Tibial nerve (tissue), 4 donors: ENCODE data around the gene TENM3. TPM values are rescaled to one million over a fixed set of nuclear protein-coding genes. Genes with fewer than 3 reads are reported as not detected.

Experiments
- DNase-seq, 2 donors: peaks; one replicate each; pipeline ENCODE4 v3.0.0-alpha.2; 2019; ENCODE audit warnings: low spot score in 2 of 2
- H3K27ac ChIP-seq, 4 donors: fragments of 200-600 bp; sonication (generic) in 3 of 4; one replicate each; pipeline ENCODE4 v1.5.1; 2017 to 2019; ENCODE audit warnings: mild to moderate bottlenecking in 1 of 4
- H3K27me3 ChIP-seq, 2 donors: fragments of 200-600 bp; sonication (generic) in 1 of 2; one replicate each; pipeline versions ENCODE4 v1.5.1 to v1.6.0; 2017 to 2019
- H3K36me3 ChIP-seq, 3 donors: fragments of 200-600 bp; sonication (generic); one replicate each; pipeline ENCODE4 v1.5.1; 2018 to 2019
- H3K4me1 ChIP-seq, 4 donors: fragments of 200-600 bp; sonication (generic) in 3 of 4; one replicate each; pipeline ENCODE4 v1.5.1; 2017 to 2019
- H3K4me3 ChIP-seq, 4 donors: fragments of 200-600 bp; sonication (generic) in 3 of 4; one replicate each; pipeline ENCODE4 v1.5.1; 2017 to 2019; ENCODE audit warnings: mild to moderate bottlenecking in 1 of 4, moderate library complexity in 1 of 4
- H3K9me3 ChIP-seq, 4 donors: fragments of 200-600 bp; sonication (generic) in 3 of 4; one replicate each; pipeline ENCODE4 v1.5.1; 2017 to 2019
- EP300 ChIP-seq, 2 donors: sonication (generic); formaldehyde crosslinking; IDR thresholded peaks; one replicate each; pipeline ENCODE4 v1.6.1; 2017; ENCODE audit warnings: antibody characterized with exemption in 2 of 2, mild to moderate bottlenecking in 1 of 2
- POLR2A ChIP-seq, 2 donors: fragments of 450-650 bp; IDR thresholded peaks; one replicate each; pipeline ENCODE4 v1.6.1; 2017; ENCODE audit warnings: antibody characterized with exemption in 2 of 2, mild to moderate bottlenecking in 2 of 2, moderate library complexity in 2 of 2
- WGBS, 2 donors: methylation state at CpG; one replicate each; pipeline ENCODE4 v1.1.5; 2018; 5-methylcytosine and 5-hydroxymethylcytosine counted together
- total RNA-seq, 4 donors: library from RNA; depleted of rRNA; stranded (reverse); fragments of >200 nt; gene quantifications; one replicate each; pipeline ENCODE4 v1.1.0, GENCODE V29; 2016
- TF ChIP-seq, protein P1 (sequence below), 5 experiments: fragments of 200-600 bp in 3 of 5; fragments of 450-650 bp in 2 of 5; sonication (generic) in 3 of 5; IDR thresholded peaks; one replicate each; pipeline ENCODE4 v1.5.1; 2016 to 2019; ENCODE audit warnings: antibody characterized with exemption in 5 of 5, mild to moderate bottlenecking in 3 of 5, moderate library complexity in 2 of 5

The TENM3 gene
- total RNA-seq, 4 donors from 2014 or later: 19.0 to 60.5 (median 29.4) TPM

DNA sequence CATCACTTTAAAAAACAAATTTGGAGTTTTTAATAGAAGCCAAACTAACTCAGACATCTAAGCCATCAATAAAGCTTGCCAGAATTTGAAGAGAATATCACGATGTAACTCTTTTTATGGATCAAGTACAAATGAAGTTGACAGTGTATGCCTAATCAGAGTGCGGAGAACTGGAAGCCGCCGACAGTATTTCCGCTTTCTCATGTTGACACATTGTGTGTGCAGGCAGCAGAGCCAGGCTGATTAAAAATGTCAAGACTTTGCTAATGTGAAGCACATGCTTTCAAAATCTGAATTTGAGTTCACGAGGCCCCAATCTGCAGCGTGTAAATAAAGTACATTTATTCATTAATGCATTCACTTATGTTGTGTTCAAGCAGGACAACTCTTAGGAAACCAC is 161.2 kb downstream of the TENM3 start:
- Histone ChIP-seq H3K4me1 (no peaks in the 10 kb centered on the region), H3K27ac (no peak overlapping the region), H3K4me3 (no peak overlapping the region), H3K36me3 (no peaks in the 10 kb centered on the region), H3K9me3 (no peaks in the 10 kb centered on the region), H3K27me3 (no peaks in the 10 kb centered on the region)
- DNase-seq: no peak
- TF ChIP-seq POLR2A (IDR thresholded peaks at IDR 0.05) (no peak), EP300 (IDR thresholded peaks at IDR 0.05) (no peak)
- TF ChIP-seq, protein P1, sequence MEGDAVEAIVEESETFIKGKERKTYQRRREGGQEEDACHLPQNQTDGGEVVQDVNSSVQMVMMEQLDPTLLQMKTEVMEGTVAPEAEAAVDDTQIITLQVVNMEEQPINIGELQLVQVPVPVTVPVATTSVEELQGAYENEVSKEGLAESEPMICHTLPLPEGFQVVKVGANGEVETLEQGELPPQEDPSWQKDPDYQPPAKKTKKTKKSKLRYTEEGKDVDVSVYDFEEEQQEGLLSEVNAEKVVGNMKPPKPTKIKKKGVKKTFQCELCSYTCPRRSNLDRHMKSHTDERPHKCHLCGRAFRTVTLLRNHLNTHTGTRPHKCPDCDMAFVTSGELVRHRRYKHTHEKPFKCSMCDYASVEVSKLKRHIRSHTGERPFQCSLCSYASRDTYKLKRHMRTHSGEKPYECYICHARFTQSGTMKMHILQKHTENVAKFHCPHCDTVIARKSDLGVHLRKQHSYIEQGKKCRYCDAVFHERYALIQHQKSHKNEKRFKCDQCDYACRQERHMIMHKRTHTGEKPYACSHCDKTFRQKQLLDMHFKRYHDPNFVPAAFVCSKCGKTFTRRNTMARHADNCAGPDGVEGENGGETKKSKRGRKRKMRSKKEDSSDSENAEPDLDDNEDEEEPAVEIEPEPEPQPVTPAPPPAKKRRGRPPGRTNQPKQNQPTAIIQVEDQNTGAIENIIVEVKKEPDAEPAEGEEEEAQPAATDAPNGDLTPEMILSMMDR (IDR thresholded peaks at IDR 0.05): no peak
- WGBS, 2 donors: 87 to 90% methylated on average over 7 of the region's 7 CpGs

DNA sequence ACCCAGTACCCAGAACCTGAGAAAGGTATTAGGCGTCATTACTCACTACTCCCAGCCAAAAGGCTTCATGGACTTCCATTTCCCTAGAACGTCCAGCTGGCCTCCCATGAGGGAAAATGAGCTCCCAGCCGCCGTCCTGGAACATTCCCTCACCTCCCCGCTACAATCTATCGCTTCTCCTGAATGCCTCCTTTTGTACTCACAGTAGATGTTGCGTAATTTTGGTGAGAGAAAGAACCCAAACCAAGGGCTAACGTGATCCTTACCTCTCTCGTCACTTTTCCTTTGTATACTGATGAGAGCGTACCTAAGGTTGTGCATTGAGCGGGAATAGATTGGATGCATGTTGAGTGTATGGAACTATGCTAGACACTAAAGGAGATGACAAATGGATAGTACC is 161.9 kb downstream of the TENM3 start:
- H3K27ac ChIP-seq: no peak overlapping the region
- no peak for DNase-seq
- WGBS, 2 donors: 88 to 92% methylated on average over 11 of the region's 11 CpGs

DNA sequence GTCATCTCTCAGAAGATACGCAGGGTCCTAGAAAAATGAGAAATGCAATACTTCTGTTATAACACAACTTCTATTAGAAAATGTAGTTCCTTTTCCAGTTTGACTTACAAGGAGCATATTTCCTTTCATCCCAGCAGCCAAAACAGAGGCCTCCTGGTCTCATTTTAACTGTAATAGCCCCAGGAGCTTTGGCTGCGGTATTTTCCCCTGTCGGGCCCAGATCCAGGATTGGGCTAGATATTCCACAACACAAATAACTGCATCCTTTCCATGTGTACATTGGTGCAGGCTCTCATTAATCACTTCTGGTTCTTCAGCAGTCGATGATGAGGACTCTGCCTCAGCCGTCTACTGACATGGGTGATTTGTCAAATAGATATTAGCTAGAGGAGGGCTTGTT is 166.1 kb downstream of the TENM3 start:
- Histone ChIP-seq H3K27me3 (no peaks in the 10 kb centered on the region), H3K4me3 (no peak overlapping the region), H3K27ac (no peak overlapping the region), H3K36me3 (no peaks in the 10 kb centered on the region), H3K4me1 (no peaks in the 10 kb centered on the region), H3K9me3 (peaks cover 0 to 15% (median 0%) of the 10 kb centered on the region in 4 donors)
- DNase-seq: no peak
- TF ChIP-seq POLR2A (IDR thresholded peaks at IDR 0.05) (no peak), EP300 (IDR thresholded peaks at IDR 0.05) (no peak)
- TF ChIP-seq, protein P1 (IDR thresholded peaks at IDR 0.05): no peak
- 67 to 82% methylated on average over 5 of the region's 5 CpGs for WGBS, 2 donors

More for the DNA sequence above, 161.9 kb downstream of the TENM3 start:
- TF ChIP-seq POLR2A (IDR thresholded peaks at IDR 0.05): no peak
- no peak for TF ChIP-seq EP300 (IDR thresholded peaks at IDR 0.05)
- TF ChIP-seq, protein P1 (IDR thresholded peaks at IDR 0.05): no peak
- no peaks in the 10 kb centered on the region for H3K4me1 ChIP-seq
- no peaks in the 10 kb centered on the region for H3K36me3 ChIP-seq
- no peaks in the 10 kb centered on the region for H3K9me3 ChIP-seq
- no peak overlapping the region for H3K4me3 ChIP-seq
- no peaks in the 10 kb centered on the region for H3K27me3 ChIP-seq

DNA sequence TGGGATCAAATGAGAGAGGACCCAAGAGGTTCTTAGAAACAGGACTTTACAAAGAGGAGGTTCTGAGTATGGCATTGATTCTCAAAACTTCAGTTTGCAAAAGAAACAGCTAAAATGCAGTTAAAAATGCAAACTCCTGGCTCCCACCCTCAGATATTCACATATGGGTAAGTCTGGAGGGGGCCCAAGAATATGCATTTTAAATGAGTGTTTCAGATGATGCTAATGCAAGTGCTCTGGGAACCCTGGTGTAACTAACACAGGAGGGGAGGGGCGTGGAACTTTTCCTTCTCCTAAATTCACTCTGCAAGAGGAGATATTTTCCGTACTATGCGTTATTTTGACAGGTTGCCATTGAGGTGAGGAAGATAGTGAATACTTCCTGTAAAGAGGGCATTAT is 168.2 kb downstream of the TENM3 start:
- Histone ChIP-seq H3K4me1 (no peaks in the 10 kb centered on the region), H3K9me3 (peaks cover 0 to 15% (median 0%) of the 10 kb centered on the region in 4 donors), H3K27ac (no peak overlapping the region), H3K4me3 (no peak overlapping the region), H3K27me3 (no peaks in the 10 kb centered on the region), H3K36me3 (no peaks in the 10 kb centered on the region)
- 93% methylated on average over 3 of the region's 3 CpGs for WGBS, 2 donors
- no peak for TF ChIP-seq EP300 (IDR thresholded peaks at IDR 0.05)
- no peak for TF ChIP-seq POLR2A (IDR thresholded peaks at IDR 0.05)
- TF ChIP-seq, protein P1 (IDR thresholded peaks at IDR 0.05): no peak
- DNase-seq: no peak

DNA sequence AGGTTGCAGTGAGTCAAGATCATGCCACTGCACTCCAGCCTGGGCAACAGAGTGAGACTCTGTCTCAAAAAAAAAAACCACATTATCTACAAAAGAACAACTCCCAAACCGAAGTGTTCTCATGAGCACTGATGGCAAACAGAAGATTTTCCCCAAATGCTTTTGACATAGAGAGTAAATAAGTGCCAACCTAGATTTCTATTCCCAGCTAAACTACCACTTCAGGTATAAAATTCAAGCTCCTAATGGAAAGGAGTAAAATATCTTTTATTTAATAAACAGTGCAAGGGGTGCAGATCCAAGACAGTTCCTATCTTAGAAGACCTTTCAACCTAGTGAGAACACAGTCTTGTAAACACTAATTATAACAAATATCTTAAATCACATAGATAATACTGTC is 170.3 kb downstream of the TENM3 start:
- Histone ChIP-seq H3K36me3 (no peaks in the 10 kb centered on the region), H3K27me3 (no peaks in the 10 kb centered on the region), H3K27ac (no peak overlapping the region), H3K4me1 (no peaks in the 10 kb centered on the region), H3K9me3 (peaks cover 0 to 15% (median 0%) of the 10 kb centered on the region in 4 donors), H3K4me3 (no peak overlapping the region)
- WGBS, 2 donors: 96 to 100% methylated on average over 1 of the region's 1 CpG
- TF ChIP-seq EP300 (IDR thresholded peaks at IDR 0.05) (no peak), POLR2A (IDR thresholded peaks at IDR 0.05) (no peak)
- TF ChIP-seq, protein P1 (IDR thresholded peaks at IDR 0.05): no peak
- DNase-seq: no peak
